Stimulated activated CD4-positive, alpha-beta T cell treated with anti-CD3 and anti-CD28 coated beads, Interleukin-15, amount 100 ng/mL, for 24 hours (primary cell): ENCODE data around the gene STIM2.
"Not testable (repeated sequence)": the region's sequence is repeated elsewhere in the genome, so short reads cannot be mapped to it uniquely, and the experiment has no call there.

ENCODE experiments used
- DNase-seq: peaks from one replicate; pipeline ENCODE4 v3.0.0-alpha.2; 2020

Gene STIM2

GRCh38 chr4:27005905-27006590, 145.4 kb downstream of the STIM2 start:
- no peak for DNase-seq

- no peak for DNase-seq
Measured at GRCh38 chr4:27006646-27007045, 146.0 kb downstream of the STIM2 start.

GRCh38 chr4:27007507-27007906, 146.9 kb downstream of the STIM2 start:
- no peak for DNase-seq

- DNase-seq, result no peak
Measured at GRCh38 chr4:27008679-27009078, 148.0 kb downstream of the STIM2 start.

GRCh38 chr4:27009539-27009938, 148.9 kb downstream of the STIM2 start:
- DNase-seq, result no peak

- peak; percentile 72 for DNase-seq
Measured at GRCh38 chr4:27010334-27010940, 149.8 kb downstream of the STIM2 start.

GRCh38 chr4:27011401-27011800, 150.8 kb downstream of the STIM2 start:
- DNase-seq, result no peak

GRCh38 chr4:27013012-27013411, 152.4 kb downstream of the STIM2 start:
- no peak for DNase-seq

GRCh38 chr4:27016551-27016950, 155.9 kb downstream of the STIM2 start:
- no peak for DNase-seq

GRCh38 chr4:27017623-27018022, 157.0 kb downstream of the STIM2 start:
- DNase-seq, result no peak

GRCh38 chr4:27018076-27018475, 157.4 kb downstream of the STIM2 start:
- DNase-seq, result no peak

GRCh38 chr4:27018910-27019309, 158.3 kb downstream of the STIM2 start:
- DNase-seq, result no peak

- DNase-seq, result no peak
Measured at GRCh38 chr4:27019766-27020165, 159.1 kb downstream of the STIM2 start.

- DNase-seq, result no peak
Measured at GRCh38 chr4:27020203-27020602, 159.6 kb downstream of the STIM2 start.

- no peak for DNase-seq
Measured at GRCh38 chr4:27020603-27021002, 160.0 kb downstream of the STIM2 start.

GRCh38 chr4:27022963-27023362, 162.3 kb downstream of the STIM2 start:
- DNase-seq, result no peak

GRCh38 chr4:27023366-27023765, 162.7 kb downstream of the STIM2 start:
- no peak for DNase-seq

- DNase-seq, result no peak
Measured at GRCh38 chr4:27024805-27025204, 164.2 kb downstream of the STIM2 start.

- DNase-seq, result no peak
Measured at GRCh38 chr4:27027428-27027827, 166.8 kb downstream of the STIM2 start.

GRCh38 chr4:27035127-27035526, 174.5 kb downstream of the STIM2 start:
- not testable (repeated sequence) for DNase-seq

- DNase-seq, result no peak
Measured at GRCh38 chr4:27040356-27040755, 179.7 kb downstream of the STIM2 start.

- no peak for DNase-seq
Measured at GRCh38 chr4:27042411-27042810, 181.8 kb downstream of the STIM2 start.

- no peak for DNase-seq
Measured at GRCh38 chr4:27043200-27043599, 182.6 kb downstream of the STIM2 start.

- no peak for DNase-seq
Measured at GRCh38 chr4:27046851-27047250, 186.2 kb downstream of the STIM2 start.
